Mesothelial cell of epicardium (in vitro differentiated cells): ENCODE data around the gene SLC9A9. TPM values are rescaled to one million over a fixed set of nuclear protein-coding genes. Genes with fewer than 3 reads are reported as not detected.

ENCODE experiments used
- DNase-seq, 2 experiments: peaks; one replicate each; pipeline ENCODE4 v3.0.0; 2021; ENCODE audit warnings: low spot score in 2 of 2; ENCODE audit not compliant: unreplicated experiment in 2 of 2
- H3K27ac Mint-ChIP-seq: 2 replicates; pipeline ENCODE4 v1.8.0; 2021; ENCODE audit warnings: mixed read lengths
- H3K27me3 Mint-ChIP-seq: 2 replicates; pipeline ENCODE4 v1.8.0; 2021; ENCODE audit warnings: low read depth, mixed read lengths
- H3K36me3 Mint-ChIP-seq: 2 replicates; pipeline ENCODE4 v1.8.0; 2021; ENCODE audit warnings: mixed read lengths
- H3K4me1 Mint-ChIP-seq: 2 replicates; pipeline ENCODE4 v1.8.0; 2021; ENCODE audit warnings: mixed read lengths
- H3K4me3 Mint-ChIP-seq: 2 replicates; pipeline ENCODE4 v1.8.0; 2021; ENCODE audit warnings: mild to moderate bottlenecking, moderate library complexity, mixed read lengths
- H3K9me3 Mint-ChIP-seq: 2 replicates; pipeline ENCODE4 v1.8.0; 2021; ENCODE audit warnings: mixed read lengths
- total RNA-seq: library from RNA; stranded (reverse); gene quantifications from 3 replicates; pipeline ENCODE4 v1.2.1, GENCODE V29; 2021
- TF ChIP-seq, protein P1 (sequence below): fragments of 200-600 bp; sonication (generic); IDR thresholded peaks from one replicate; pipeline ENCODE4 v1.5.0; 2021; ENCODE audit warnings: antibody characterized with exemption; ENCODE audit not compliant: unreplicated experiment

Gene SLC9A9
- total RNA-seq, 1 donor from 2014 or later = 2.7 TPM

DNA sequence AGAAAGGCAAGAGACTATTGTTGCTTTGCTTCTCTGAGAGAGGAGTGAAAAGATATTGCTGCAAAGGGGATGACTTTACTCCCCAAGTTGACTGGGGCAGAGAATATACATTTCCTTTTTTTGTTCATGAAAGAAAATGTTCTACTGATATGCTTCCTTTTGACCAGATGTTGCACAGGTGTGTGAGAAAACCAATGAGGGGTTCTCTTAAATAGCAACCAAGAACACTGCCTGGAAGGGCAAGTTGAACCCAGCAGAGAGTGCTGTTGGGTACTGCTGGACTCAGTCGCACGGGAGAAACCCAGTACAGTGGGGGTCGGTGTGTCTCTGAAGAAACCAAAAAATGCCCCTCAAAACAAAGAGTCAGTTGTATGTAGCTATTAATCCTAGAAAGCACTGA is 627.5 kb downstream of the SLC9A9 start:
- no peak overlapping the region for H3K27ac Mint-ChIP-seq
- peaks cover 15% of the 10 kb centered on the region for H3K4me1 Mint-ChIP-seq
- no peaks in the 10 kb centered on the region for H3K9me3 Mint-ChIP-seq
- TF ChIP-seq, protein P1, sequence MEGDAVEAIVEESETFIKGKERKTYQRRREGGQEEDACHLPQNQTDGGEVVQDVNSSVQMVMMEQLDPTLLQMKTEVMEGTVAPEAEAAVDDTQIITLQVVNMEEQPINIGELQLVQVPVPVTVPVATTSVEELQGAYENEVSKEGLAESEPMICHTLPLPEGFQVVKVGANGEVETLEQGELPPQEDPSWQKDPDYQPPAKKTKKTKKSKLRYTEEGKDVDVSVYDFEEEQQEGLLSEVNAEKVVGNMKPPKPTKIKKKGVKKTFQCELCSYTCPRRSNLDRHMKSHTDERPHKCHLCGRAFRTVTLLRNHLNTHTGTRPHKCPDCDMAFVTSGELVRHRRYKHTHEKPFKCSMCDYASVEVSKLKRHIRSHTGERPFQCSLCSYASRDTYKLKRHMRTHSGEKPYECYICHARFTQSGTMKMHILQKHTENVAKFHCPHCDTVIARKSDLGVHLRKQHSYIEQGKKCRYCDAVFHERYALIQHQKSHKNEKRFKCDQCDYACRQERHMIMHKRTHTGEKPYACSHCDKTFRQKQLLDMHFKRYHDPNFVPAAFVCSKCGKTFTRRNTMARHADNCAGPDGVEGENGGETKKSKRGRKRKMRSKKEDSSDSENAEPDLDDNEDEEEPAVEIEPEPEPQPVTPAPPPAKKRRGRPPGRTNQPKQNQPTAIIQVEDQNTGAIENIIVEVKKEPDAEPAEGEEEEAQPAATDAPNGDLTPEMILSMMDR = no peak
- H3K27me3 Mint-ChIP-seq = peaks cover 14% of the 10 kb centered on the region
- H3K36me3 Mint-ChIP-seq = no peaks in the 10 kb centered on the region
- no peak for DNase-seq
- H3K4me3 Mint-ChIP-seq = no peak overlapping the region

- TF ChIP-seq, protein P1 = no peak
- no peaks in the 10 kb centered on the region for H3K36me3 Mint-ChIP-seq
- H3K4me3 Mint-ChIP-seq = no peak overlapping the region
- DNase-seq = no peak
- H3K27ac Mint-ChIP-seq = no peak overlapping the region
- H3K4me1 Mint-ChIP-seq = peaks cover 15% of the 10 kb centered on the region
- H3K9me3 Mint-ChIP-seq = no peaks in the 10 kb centered on the region
- peaks cover 11% of the 10 kb centered on the region for H3K27me3 Mint-ChIP-seq
Observed at GRCh38 chr3:143218166-143218835, 630.0 kb downstream of the SLC9A9 start.

GRCh38 chr3:143217283-143217682 is 631.0 kb downstream of the SLC9A9 start:
- H3K27me3 Mint-ChIP-seq = peaks cover 11% of the 10 kb centered on the region
- TF ChIP-seq, protein P1 = no peak
- DNase-seq = no peak
- peaks cover 12% of the 10 kb centered on the region for H3K4me1 Mint-ChIP-seq
- no peaks in the 10 kb centered on the region for H3K9me3 Mint-ChIP-seq
- H3K4me3 Mint-ChIP-seq = no peak overlapping the region
- H3K27ac Mint-ChIP-seq = no peak overlapping the region
- no peaks in the 10 kb centered on the region for H3K36me3 Mint-ChIP-seq

DNA sequence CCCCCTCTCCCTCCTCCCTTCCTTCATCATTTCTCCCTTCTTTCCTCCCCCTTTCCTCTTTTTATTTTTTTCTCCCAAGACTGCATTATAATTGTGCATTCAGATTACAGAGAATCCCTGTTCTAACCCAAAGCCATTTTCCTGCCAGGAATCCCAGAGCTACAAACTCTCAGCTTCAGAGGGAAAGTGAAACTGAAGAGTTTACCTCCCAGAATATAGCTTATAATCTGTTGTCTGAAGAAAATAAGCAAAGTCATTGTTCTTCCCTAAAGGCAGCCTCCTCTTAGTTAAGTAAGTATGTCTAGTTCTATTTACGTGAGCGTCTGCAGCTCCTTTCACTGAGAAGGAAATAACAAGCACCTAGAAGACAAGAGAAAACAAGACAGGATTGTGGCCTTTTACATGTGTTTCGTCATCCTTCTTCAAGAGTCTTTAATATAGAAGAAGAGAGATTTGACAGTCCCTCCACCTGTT is 631.5 kb downstream of the SLC9A9 start:
- Mint-ChIP-seq H3K27me3 (peaks cover 11% of the 10 kb centered on the region), H3K27ac (no peak overlapping the region), H3K9me3 (no peaks in the 10 kb centered on the region), H3K36me3 (no peaks in the 10 kb centered on the region), H3K4me1 (peaks cover 10% of the 10 kb centered on the region), H3K4me3 (no peak overlapping the region)
- DNase-seq = no peak
- TF ChIP-seq, protein P1 = no peak

Other genes with a start within 250 kb of the SLC9A9 start
- 49.2 to 55.1 TPM (median 52.0 TPM) in 3 replicates for gene DIPK2A, start 123.4 kb upstream of the SLC9A9 start, total RNA-seq